GM19463 (cell line): ENCODE measurements around the gene PTPN7.

Source experiments
- ATAC-seq: cut with Tn5 transposase; IDR thresholded peaks from one replicate; pipeline ENCODE4 v1.9.1; 2021; ENCODE audit warnings: mild to moderate bottlenecking, moderate library complexity; ENCODE audit not compliant: unreplicated experiment

PTPN7 gene

DNA sequence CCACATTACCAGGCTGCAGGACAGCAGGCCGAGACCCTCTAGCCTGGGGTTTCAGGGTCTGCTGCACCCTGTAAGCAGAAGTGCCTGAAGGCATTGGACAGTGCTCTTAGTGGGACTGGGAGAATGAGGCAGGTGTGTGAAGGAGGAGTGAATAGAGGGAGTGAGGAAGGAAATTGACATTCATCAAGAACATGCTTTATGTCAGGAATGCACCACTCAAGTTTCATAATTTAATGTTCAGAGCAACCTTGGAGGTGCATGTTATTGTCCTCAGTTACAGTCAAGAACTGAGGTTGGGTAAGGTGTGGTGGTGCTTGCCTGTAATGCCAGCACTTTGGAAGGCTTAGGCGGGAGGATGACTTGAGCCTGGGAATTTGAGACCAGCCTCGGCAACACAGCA, 49.4 kb downstream of the PTPN7 start:
- ATAC-seq = no peak

DNA sequence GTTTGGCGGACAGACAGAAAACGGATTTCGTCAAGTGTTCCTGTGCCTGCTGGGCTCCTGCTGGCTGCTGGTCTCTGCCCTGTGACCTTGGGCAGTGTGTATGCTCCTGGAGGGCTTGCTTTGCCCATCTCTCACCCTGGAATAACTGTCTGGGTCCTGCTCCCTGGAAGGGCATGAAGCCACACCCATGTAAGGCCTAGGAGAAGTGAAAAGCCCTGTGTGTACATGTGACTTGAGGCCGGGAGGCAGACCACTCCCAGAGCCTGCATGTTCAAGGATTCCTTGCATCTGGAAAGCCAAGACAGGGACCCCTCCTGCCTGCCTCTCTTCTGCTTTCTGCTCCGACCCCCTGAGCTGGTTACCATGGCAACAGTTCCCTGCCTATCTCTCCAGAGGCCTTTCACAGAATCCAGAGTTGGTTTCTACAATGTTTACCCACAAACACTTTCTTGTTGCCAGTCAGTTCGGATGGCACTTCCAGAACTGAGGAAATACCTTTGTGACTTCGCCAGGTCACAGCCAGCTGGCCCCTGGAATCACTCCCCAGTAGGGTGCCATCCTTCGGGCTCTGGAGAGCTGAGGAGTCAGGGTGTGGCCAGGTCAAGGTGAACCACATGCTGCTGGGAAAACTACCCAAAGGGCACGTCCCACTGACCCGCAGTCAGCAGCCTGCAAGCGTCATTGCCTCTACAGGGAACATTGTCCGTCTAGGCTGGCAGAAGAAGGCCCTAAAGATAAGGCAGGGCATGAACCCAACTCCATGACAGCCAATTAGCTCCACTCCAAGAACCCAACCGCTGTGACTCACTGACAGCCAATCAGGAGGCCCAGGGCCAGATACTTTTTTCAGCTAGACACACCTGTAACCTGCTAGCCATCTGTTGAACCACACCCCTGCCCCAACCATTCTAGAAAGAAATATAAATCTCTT, 52.3 kb downstream of the PTPN7 start:
- ATAC-seq = no peak

DNA sequence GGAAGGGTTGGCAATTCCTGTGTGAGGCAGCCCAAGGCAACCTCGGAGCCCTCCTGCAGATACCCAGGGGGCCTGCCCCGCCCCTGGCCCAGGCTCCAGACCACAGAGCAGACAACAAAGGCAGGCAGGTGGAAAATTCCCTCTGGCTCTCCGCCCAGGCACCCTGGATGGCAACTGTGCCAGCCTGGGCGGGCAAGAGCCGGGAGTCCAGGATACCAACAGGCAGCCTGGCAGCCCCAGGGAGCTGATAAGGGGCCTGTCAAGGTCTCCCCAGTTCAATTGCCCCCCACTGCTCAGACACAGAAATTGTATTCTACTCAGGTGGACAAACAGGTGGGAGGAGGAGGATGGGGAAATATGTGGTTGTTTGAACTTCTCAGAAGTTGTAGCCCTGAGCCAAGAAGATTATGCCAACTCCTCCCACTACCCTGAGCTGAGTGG, 53.1 kb downstream of the PTPN7 start:
- no peak for ATAC-seq

DNA sequence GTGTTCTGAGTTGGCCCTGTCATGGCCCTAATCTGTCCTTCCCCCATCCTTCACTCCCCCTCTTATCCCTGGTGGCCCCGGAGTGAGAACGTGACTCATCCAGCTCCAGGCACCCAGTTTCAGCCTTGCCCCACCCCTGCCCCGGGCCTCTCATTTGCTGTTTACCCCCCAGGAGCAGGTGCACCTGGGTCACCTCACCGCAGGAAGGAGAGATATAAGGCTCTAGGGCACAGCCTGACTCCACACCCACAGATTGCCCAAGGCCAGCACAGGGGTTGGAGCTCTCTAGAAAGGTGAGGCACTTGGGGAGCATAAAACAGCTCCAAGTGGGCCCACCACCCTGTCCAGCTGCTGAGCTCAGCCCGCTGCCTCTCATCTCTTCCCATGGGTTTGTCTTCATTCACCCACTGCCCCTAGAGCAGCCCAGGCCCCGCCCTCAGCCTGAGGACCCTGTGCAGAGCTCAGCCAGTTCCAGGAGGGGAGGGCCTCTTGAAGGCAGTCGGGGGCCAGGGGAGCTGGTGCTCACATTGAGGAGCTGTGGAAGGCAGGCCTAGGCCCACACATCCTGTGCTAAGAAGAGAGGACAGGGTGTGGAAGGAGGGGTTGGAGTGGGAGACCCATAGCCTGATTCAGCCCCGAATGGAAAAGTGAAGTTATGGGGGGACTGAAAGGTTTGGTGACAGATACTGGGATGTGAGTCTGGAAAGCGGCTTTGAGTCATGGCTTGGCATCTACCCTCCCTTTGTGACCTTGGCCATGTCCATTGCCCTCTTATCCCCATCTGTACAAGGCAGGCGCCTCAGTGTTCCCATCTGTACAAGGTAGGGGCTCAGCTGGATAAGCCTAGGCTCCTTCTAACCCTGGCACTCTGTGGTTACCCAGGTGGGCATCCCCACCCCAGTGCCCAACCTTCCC, 53.8 kb downstream of the PTPN7 start:
- ATAC-seq = no peak

DNA sequence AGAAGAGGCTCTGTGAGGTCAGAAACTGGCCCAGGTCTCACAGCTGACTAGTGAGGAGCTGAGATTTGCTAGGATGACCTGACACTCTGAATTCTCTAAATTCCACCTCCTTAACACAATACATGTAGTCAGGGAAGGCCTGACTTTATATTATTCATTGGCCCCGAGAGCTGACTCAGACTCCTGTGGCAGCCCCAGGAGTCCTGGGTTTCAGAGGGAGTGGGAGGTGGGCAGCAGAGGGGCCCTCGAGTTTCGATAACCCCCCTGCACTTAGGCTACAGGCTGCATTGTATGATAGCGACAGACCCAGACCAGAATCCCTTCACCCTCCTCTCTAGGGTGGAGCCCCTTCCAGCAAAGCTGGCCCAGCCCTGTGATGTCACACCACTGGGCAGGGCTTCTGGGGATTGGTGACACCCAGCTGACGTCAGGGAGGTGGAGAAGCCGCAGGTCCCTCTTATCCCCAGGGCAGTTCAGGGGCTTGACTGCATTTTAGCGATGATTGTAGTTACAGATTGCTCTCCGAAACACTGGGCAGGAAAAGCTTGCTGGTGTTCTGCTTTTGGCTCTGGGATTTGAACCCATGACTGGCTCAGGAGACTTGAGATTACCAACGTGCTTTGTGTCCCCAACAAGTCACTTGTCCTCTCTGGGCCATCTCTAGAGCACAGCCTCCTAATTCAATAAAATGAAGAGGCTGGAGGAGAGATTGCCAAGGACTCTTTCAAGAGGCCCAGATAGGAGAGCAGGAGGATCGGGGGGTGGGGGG, 54.6 kb downstream of the PTPN7 start:
- no peak for ATAC-seq

- no peak for ATAC-seq
Measured at GRCh38 chr1:202104073-202104472, 56.3 kb downstream of the PTPN7 start.

DNA sequence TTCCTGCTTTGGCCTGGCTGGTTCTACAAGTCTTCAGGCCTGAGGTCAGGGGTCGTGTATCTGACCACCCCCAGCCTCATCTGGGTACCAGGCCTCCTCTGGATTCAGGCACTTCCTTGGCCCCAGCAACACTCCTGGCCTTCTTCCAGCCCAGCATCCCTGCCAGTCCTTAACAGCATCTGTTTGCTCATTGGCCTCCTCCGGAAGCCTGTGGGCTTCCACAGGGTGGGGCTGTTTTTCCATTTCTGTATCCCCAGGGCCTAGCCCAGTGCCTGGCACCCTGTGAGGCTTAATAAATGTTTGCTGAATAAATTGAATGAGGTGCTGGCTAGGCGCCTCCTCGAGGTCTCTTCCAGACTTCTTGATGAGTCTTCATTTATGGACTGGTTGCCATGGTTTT, 59.2 kb downstream of the PTPN7 start:
- ATAC-seq = no peak
